H9 (cell line): ENCODE data around the gene MIB2. TPM values are rescaled to one million over a fixed set of nuclear protein-coding genes. Genes with fewer than 3 reads are reported as not detected.

ENCODE experiments used
- DNase-seq: peaks from one replicate; pipeline ENCODE4 v3.0.0-alpha.2; 2017
- H2AFZ ChIP-seq: one replicate; pipeline ENCODE4 v1.6.1; 2013; ENCODE audit warnings: mild to moderate bottlenecking, low read length, control low read depth, moderate library complexity
- H2AK5ac ChIP-seq: 2 replicates; pipeline ENCODE4 v1.6.1; 2013; ENCODE audit warnings: low read length, control low read depth, mixed read lengths; ENCODE audit not compliant: insufficient read length
- H2BK120ac ChIP-seq: one replicate; pipeline ENCODE4 v1.6.1; 2013; ENCODE audit warnings: low read depth, mild to moderate bottlenecking, low read length, control low read depth, inconsistent platforms; ENCODE audit not compliant: poor library complexity, severe bottlenecking
- H2BK12ac ChIP-seq: 2 replicates; pipeline ENCODE4 v1.6.1; 2013; ENCODE audit warnings: low read length, control low read depth, mixed read lengths, low read depth; ENCODE audit not compliant: insufficient read length
- H2BK15ac ChIP-seq: 2 replicates; pipeline ENCODE4 v1.6.1; 2013; ENCODE audit warnings: low read depth, low read length, control low read depth
- H2BK20ac ChIP-seq: one replicate; pipeline ENCODE4 v1.6.1; 2013; ENCODE audit warnings: low read depth, mild to moderate bottlenecking, low read length, control low read depth, inconsistent platforms; ENCODE audit not compliant: poor library complexity, severe bottlenecking
- H2BK5ac ChIP-seq: 2 replicates; pipeline ENCODE4 v1.6.1; 2013; ENCODE audit warnings: low read length, control low read depth, mixed read lengths; ENCODE audit not compliant: insufficient read length
- H3K14ac ChIP-seq: 2 replicates; pipeline ENCODE4 v1.6.1; 2013; ENCODE audit warnings: low read length, control low read depth; ENCODE audit not compliant: insufficient read depth
- H3K18ac ChIP-seq: 2 replicates; pipeline ENCODE4 v1.6.1; 2013; ENCODE audit warnings: low read depth, mild to moderate bottlenecking, mixed read lengths, low read length, control low read depth; ENCODE audit not compliant: insufficient read length
- H3K23ac ChIP-seq: 2 replicates; pipeline ENCODE4 v1.6.1; 2013; ENCODE audit warnings: low read length, control low read depth, mixed read lengths, low read depth; ENCODE audit not compliant: insufficient read length
- H3K23me2 ChIP-seq: 2 replicates; pipeline ENCODE4 v1.6.1; 2013; ENCODE audit warnings: low read depth, mild to moderate bottlenecking, mixed read lengths, low read length, control low read depth; ENCODE audit not compliant: insufficient read length, poor library complexity, severe bottlenecking
- H3K27ac ChIP-seq: 2 replicates; pipeline ENCODE4 v1.5.1; 2013; ENCODE audit warnings: low read length, control low read depth, mixed read lengths, low read depth; ENCODE audit not compliant: insufficient read length
- H3K27me3 ChIP-seq: 2 replicates; pipeline ENCODE4 v1.6.1; 2013; ENCODE audit warnings: low read length, control low read depth, inconsistent platforms; ENCODE audit not compliant: insufficient read depth
- H3K4ac ChIP-seq: 2 replicates; pipeline ENCODE4 v1.6.1; 2013; ENCODE audit warnings: low read depth, mild to moderate bottlenecking, control low read depth, inconsistent platforms, low read length, moderate library complexity
- H3K4me1 ChIP-seq: 2 replicates; pipeline ENCODE4 v1.6.1; 2013; ENCODE audit warnings: low read length, control low read depth, inconsistent platforms; ENCODE audit not compliant: insufficient read depth
- H3K4me2 ChIP-seq: 2 replicates; pipeline ENCODE4 v1.6.1; 2013; ENCODE audit warnings: low read length, control low read depth, mixed read lengths; ENCODE audit not compliant: insufficient read length, insufficient read depth
- H3K56ac ChIP-seq: 2 replicates; pipeline ENCODE4 v1.6.1; 2013; ENCODE audit warnings: low read depth, mild to moderate bottlenecking, mixed read lengths, low read length, control low read depth; ENCODE audit not compliant: insufficient read length
- H3K79me1 ChIP-seq: 2 replicates; pipeline ENCODE4 v1.6.1; 2013; ENCODE audit warnings: low read depth, mild to moderate bottlenecking, moderate library complexity, low read length, control low read depth, inconsistent platforms; ENCODE audit not compliant: insufficient read depth, poor library complexity, severe bottlenecking
- H3K79me2 ChIP-seq: 2 replicates; pipeline ENCODE4 v1.6.1; 2013; ENCODE audit warnings: low read length, control low read depth, inconsistent platforms; ENCODE audit not compliant: insufficient read depth
- H3K9ac ChIP-seq: 2 replicates; pipeline ENCODE4 v1.6.1; 2013; ENCODE audit warnings: low read length, control low read depth, mixed read lengths; ENCODE audit not compliant: insufficient read length; ENCODE audit errors: extremely low read depth
- H3K9me3 ChIP-seq: one replicate; pipeline ENCODE4 v1.6.1; 2013; ENCODE audit warnings: low read depth, low read length, inconsistent platforms; ENCODE audit not compliant: control insufficient read depth
- H3T11ph ChIP-seq: one replicate; pipeline ENCODE4 v1.6.1; 2013; ENCODE audit warnings: mild to moderate bottlenecking, low read length, control low read depth, inconsistent platforms
- H4K20me1 ChIP-seq: one replicate; pipeline ENCODE4 v1.6.1; 2013; ENCODE audit not compliant: control insufficient read depth, insufficient read length, insufficient read depth
- H4K5ac ChIP-seq: 2 replicates; pipeline ENCODE4 v1.6.1; 2013; ENCODE audit warnings: low read depth, mild to moderate bottlenecking, mixed read lengths, low read length, control low read depth; ENCODE audit not compliant: insufficient read length
- H4K8ac ChIP-seq: replicated peaks from 2 replicates; pipeline ENCODE4 v1.6.1; 2013; ENCODE audit warnings: low read length, control low read depth, mixed read lengths, low read depth; ENCODE audit not compliant: insufficient read length
- H4K91ac ChIP-seq: 2 replicates; pipeline ENCODE4 v1.6.1; 2013; ENCODE audit warnings: low read depth, mild to moderate bottlenecking, moderate library complexity, mixed read lengths, low read length, control low read depth; ENCODE audit not compliant: insufficient read length
- H3K27ac Mint-ChIP-seq, 3 experiments: 2 replicates in 2 of 3; 3 replicates in 1 of 3; pipeline ENCODE4 v1.8.0; 2020 to 2021; ENCODE audit warnings: mixed read lengths in 3 of 3, mild to moderate bottlenecking in 1 of 3, moderate library complexity in 1 of 3
- H3K27me3 Mint-ChIP-seq: 2 replicates; pipeline ENCODE4 v1.8.0; 2021; ENCODE audit warnings: low read depth, mild to moderate bottlenecking, moderate library complexity, mixed read lengths
- H3K36me3 Mint-ChIP-seq, 3 experiments: 2 replicates in 2 of 3; 3 replicates in 1 of 3; pipeline ENCODE4 v1.8.0; 2020 to 2021; ENCODE audit warnings: low read depth in 3 of 3, mixed read lengths in 3 of 3; ENCODE audit not compliant: insufficient read depth in 1 of 3
- H3K4me1 Mint-ChIP-seq, 2 experiments: 2 replicates each; pipeline ENCODE4 v1.8.0; 2020; ENCODE audit warnings: mixed read lengths in 2 of 2
- H3K4me3 Mint-ChIP-seq, 2 experiments: 2 replicates in 1 of 2; 3 replicates in 1 of 2; pipeline ENCODE4 v1.8.0; 2020 to 2021; ENCODE audit warnings: mild to moderate bottlenecking in 2 of 2, mixed read lengths in 2 of 2, moderate library complexity in 1 of 2
- H3K9me3 Mint-ChIP-seq, 2 experiments: 2 replicates in 1 of 2; 3 replicates in 1 of 2; pipeline ENCODE4 v1.8.0; 2020; ENCODE audit warnings: mild to moderate bottlenecking in 2 of 2, mixed read lengths in 2 of 2, moderate library complexity in 1 of 2
- CTCF ChIP-seq: fragments of 200-600 bp; sonication (generic); conservative IDR thresholded peaks from 3 replicates; pipeline ENCODE4 v1.8.0; 2021; ENCODE audit warnings: antibody characterized with exemption, mild to moderate bottlenecking
- WGBS: extraction: QIAGEN DNeasy Blood & Tissue Kit; methylation state at CpG from one replicate; pipeline ENCODE4 v1.1.7; 2013; ENCODE audit warnings: missing lambda C conversion rate, low lambda C conversion rate, mixed read lengths; ENCODE audit not compliant: insufficient read length; ENCODE audit errors: extremely low coverage; 5-methylcytosine and 5-hydroxymethylcytosine counted together
- total RNA-seq: library from RNA; stranded (reverse); gene quantifications from 2 replicates; pipeline ENCODE4 v1.2.1, GENCODE V29; 2021

The MIB2 gene
- total RNA-seq, 1 experiment from 2014 or later = 77.8 TPM

GRCh38 chr1:1626207-1627141, 11.2 kb downstream of the MIB2 start:
- H3K27ac ChIP-seq = no peak overlapping the region
- no peak overlapping the region for H3K9ac ChIP-seq
- H3K79me2 ChIP-seq = no peaks in the 10 kb centered on the region
- TF ChIP-seq CTCF = no peak
- no peak overlapping the region for H2BK12ac ChIP-seq
- no peak overlapping the region for H3K4ac ChIP-seq
- H3K9me3 Mint-ChIP-seq = no peaks in the 10 kb centered on the region
- no peak overlapping the region for H2BK5ac ChIP-seq
- no CpG with 5 or more reads among the region's 48 CpGs for WGBS
- H3K27ac Mint-ChIP-seq = no peak overlapping the region
- H3K56ac ChIP-seq = no peak overlapping the region
- no peaks in the 10 kb centered on the region; the same call in 1 of the 2 replicates for H3K27me3 ChIP-seq
- H3K4me1 ChIP-seq = no peaks in the 10 kb centered on the region
- peaks cover under 1% of the 10 kb centered on the region for H3K23me2 ChIP-seq
- no peak overlapping the region for H3K23ac ChIP-seq
- no peak overlapping the region for H2BK120ac ChIP-seq
- no peaks in the 10 kb centered on the region for H3K9me3 ChIP-seq
- no peak overlapping the region for H3K4me3 Mint-ChIP-seq
- no peak overlapping the region for H2BK20ac ChIP-seq
- H3K79me1 ChIP-seq = no peaks in the 10 kb centered on the region
- H2AFZ ChIP-seq = no peak overlapping the region
- DNase-seq = peak; percentile 26
- no peak overlapping the region for H3K14ac ChIP-seq
- H3K4me2 ChIP-seq = no peak overlapping the region
- no peak overlapping the region for H2AK5ac ChIP-seq
- H3K4me1 Mint-ChIP-seq = peaks cover 2% of the 10 kb centered on the region in 2 experiments; a peak in 2 of 4 replicates
- no peak overlapping the region for H2BK15ac ChIP-seq
- H3K36me3 Mint-ChIP-seq = peaks cover 0 to 2% (median 0%) of the 10 kb centered on the region in 3 experiments; a peak in 1 of 7 replicates
- H3K27me3 Mint-ChIP-seq = peaks cover 8% of the 10 kb centered on the region
- no peak overlapping the region for H4K8ac ChIP-seq
- no peaks in the 10 kb centered on the region for H4K20me1 ChIP-seq
- H4K91ac ChIP-seq = no peak overlapping the region
- no peak overlapping the region for H3K18ac ChIP-seq
- H3T11ph ChIP-seq = no peak overlapping the region
- no peak overlapping the region for H4K5ac ChIP-seq
